Mucosa of descending colon (tissue), 3 donors: ENCODE data around the gene ATG4C. TPM values are rescaled to one million over a fixed set of nuclear protein-coding genes. Genes with fewer than 3 reads are reported as not detected.
"Not testable (repeated sequence)": the region's sequence is repeated elsewhere in the genome, so short reads cannot be mapped to it uniquely, and the experiment has no call there.

Experiments used
- ATAC-seq: fragments of 200-7000 bp; cut with Tn5 transposase; one replicate; pipeline ENCODE4 v1.9.1; 2020; ENCODE audit warnings: mild to moderate bottlenecking, moderate library complexity
- DNase-seq, 3 donors: peaks; one replicate each; pipeline ENCODE4 v3.0.0-alpha.2; 2020
- H3K36me3 ChIP-seq: fragments of 200-600 bp; one replicate; pipeline ENCODE4 v1.8.0; 2021; ENCODE audit warnings: low read depth, mild to moderate bottlenecking
- H3K4me1 ChIP-seq: fragments of 200-600 bp; one replicate; pipeline ENCODE4 v1.8.0; 2021; ENCODE audit warnings: low read depth, mild to moderate bottlenecking
- H3K4me3 ChIP-seq: fragments of 200-600 bp; one replicate; pipeline ENCODE4 v1.8.0; 2021; ENCODE audit warnings: mild to moderate bottlenecking
- H3K9me3 ChIP-seq: fragments of 200-600 bp; one replicate; pipeline ENCODE4 v1.8.0; 2021; ENCODE audit warnings: mild to moderate bottlenecking
- intact Hi-C, 2 donors: fragments of 100-400 bp; cut with DNase I in 1 of 2; cut with micrococcal nuclease in 1 of 2; formaldehyde crosslinking; loops; one replicate each; pipeline versions ENCODE4 v1.11.0 to v1.11.1; 2022; cut with DNase I, micrococcal nuclease
- total RNA-seq, 3 donors: library from RNA; stranded (reverse); fragmentation: NEBNext Ultra II Directional in 2 of 3; extraction: Animal tissue kit (Norgen Biotek cat#: 25700) in 2 of 3; gene quantifications; one replicate each; pipeline versions ENCODE4 v1.2.1 to v1.2.4, GENCODE V29; 2021 to 2023
- TF ChIP-seq, protein P1 (sequence below): fragments of 200-600 bp; IDR thresholded peaks from one replicate; pipeline ENCODE4 v1.8.0; 2022; ENCODE audit warnings: antibody characterized with exemption, mild to moderate bottlenecking
- donor health status: DM: no; HTN: no; CAD: no; lungs with moderate emphysema.
- donor health status: DM: no; HTN: no; CAD: no.
- donor health status: DM: no; HTN: yes; CAD: no.

ATG4C gene
- total RNA-seq, 3 donors from 2014 or later, result 3.8 to 11.3 (median 7.4) TPM

DNA sequence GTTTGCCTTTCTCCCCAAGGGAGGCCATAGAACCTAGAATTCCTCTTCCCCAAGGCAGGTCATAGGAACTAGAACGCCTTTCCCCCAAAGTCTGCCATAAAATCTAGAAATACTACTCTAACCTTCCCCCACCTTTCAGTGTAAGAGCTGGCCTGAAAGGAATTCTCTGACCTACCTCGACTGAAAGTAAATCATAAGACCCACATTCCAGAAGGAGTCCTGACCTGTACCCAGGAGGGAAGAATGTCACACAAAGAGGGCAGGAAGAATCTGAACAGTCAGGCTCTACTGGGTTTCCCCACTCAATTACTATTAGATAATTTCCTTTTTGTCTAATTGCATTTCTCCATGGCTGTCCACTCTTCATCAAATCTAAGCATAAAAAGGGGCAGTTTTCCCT lies 5.7 kb upstream of the ATG4C start:
- H3K4me1 ChIP-seq, result no peaks in the 10 kb centered on the region
- H3K4me3 ChIP-seq, result no peak overlapping the region
- intact Hi-C loops, result no loop called here
- DNase-seq, result no peak
- no peaks in the 10 kb centered on the region for H3K36me3 ChIP-seq
- TF ChIP-seq, protein P1, sequence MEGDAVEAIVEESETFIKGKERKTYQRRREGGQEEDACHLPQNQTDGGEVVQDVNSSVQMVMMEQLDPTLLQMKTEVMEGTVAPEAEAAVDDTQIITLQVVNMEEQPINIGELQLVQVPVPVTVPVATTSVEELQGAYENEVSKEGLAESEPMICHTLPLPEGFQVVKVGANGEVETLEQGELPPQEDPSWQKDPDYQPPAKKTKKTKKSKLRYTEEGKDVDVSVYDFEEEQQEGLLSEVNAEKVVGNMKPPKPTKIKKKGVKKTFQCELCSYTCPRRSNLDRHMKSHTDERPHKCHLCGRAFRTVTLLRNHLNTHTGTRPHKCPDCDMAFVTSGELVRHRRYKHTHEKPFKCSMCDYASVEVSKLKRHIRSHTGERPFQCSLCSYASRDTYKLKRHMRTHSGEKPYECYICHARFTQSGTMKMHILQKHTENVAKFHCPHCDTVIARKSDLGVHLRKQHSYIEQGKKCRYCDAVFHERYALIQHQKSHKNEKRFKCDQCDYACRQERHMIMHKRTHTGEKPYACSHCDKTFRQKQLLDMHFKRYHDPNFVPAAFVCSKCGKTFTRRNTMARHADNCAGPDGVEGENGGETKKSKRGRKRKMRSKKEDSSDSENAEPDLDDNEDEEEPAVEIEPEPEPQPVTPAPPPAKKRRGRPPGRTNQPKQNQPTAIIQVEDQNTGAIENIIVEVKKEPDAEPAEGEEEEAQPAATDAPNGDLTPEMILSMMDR, result no peak
- ATAC-seq, result no peak
- no peaks in the 10 kb centered on the region for H3K9me3 ChIP-seq

DNA sequence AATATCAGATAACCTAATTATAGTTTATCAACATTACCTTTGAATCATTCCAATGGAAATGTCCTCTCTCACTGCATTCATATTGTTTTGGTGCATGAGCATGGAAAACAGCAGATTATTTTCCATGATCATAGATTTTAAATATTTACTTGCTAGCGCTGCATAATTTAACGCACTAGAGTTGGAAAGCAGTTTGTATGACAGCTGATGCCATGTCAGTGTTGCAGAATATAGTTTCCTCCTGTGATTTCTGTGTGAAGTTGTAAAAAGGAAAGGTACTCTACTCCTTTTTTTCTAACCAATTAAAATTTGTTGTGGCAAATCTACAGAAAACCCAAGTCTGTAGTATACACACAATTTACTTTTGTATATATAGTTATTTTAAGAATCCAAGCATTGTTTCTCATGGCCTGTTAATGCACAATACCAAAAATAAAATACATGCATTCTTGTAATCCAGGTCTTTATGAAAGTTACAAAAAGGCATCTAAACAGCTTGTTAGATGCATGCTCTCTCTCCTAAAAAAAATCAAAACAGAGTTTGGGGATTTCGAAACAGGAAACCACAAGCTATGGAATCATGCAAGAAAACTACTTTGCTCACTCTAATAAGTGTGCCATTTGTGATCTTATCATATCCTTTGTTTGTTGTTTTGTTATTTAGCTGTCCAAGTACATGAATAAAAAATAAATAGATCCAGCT lies 1.9 kb upstream of the ATG4C start:
- intact Hi-C loops, result no loop called here
- Histone ChIP-seq H3K4me1 (no peaks in the 10 kb centered on the region), H3K36me3 (no peaks in the 10 kb centered on the region), H3K9me3 (no peaks in the 10 kb centered on the region), H3K4me3 (no peak overlapping the region)
- TF ChIP-seq, protein P1, result no peak
- DNase-seq, result no peak
- ATAC-seq, result no peak

DNA sequence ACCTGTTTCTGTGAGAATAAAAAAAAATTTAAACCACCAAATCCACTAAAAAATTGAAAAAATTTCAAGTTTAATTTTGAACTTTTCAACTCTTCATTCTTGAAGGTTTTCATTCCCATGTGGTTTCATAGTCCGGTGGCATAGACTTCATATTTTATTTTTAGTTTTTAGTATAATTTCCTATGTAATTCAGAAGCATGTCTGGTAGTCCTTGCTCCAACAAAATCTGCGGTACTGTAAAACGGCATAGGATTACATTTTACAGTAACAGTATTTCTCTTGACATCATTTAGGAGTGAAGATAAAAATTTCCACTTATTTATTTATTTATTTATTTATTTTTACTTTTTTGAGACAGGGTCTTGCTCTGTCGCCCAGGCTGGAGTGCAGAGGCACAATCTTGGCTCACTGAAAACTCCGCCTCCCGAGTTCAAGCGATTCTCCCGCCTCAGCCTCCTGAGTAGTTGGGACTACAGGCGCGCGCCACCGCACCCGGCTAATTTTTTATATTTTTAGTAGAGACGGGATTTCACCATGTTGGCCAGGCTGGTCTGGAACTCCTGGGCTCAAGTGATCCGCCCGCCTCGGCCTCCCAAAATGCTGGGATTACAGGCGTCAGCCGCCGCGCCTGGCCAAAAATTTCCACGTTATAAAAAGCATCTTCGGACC lies 1.3 kb upstream of the ATG4C start:
- H3K9me3 ChIP-seq, H3K4me3 ChIP-seq, H3K4me1 ChIP-seq, intact Hi-C loops, H3K36me3 ChIP-seq, ATAC-seq: not testable (repeated sequence)
- DNase-seq, result peak in 2 of 3 donors; percentile 39 to 53

DNA sequence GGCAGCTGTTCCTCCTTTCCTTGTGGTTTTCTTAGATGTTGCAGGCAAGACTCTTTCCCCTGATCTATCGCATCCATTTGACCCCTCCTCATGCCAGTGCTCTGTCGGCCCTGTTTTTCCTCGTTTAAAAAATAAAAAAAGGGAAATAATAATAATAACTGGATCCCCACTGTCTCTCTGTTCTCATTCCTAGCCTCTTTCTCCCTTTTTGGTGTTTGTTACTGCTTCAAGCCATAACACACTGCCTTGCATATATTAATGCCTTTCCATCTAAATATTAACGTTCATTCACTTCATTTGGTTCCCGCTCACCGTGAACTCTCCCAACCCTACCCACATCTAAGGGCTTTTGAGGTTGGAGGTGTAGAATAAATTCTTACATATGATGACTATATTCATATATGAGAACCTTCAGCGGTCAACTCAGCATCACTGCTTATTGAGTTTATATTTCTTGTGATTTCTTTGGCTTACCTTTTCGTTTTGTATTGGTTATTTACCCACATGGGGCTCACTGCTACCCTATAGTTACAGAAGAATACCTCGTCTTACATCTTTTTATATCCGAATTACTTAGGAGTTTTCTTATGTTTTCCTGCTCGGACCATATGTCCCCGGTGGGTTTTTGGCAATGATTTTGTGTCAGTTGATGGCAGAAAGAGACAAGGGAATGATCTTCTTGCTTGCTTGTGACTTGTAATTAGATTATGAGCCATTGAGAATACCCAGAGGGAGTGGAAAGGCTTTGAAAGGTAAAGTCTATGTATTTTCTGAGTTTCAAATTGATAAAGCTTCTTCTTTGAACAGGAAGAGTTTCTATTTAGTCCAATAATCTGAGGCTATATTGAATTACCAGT lies 805 bp downstream of the ATG4C start:
- ATAC-seq (peak; percentile 30), DNase-seq (no peak)
- Histone ChIP-seq H3K4me3 (peak overlapping the region; percentile 50), H3K36me3 (no peaks in the 10 kb centered on the region), H3K4me1 (no peaks in the 10 kb centered on the region), H3K9me3 (no peaks in the 10 kb centered on the region)
- TF ChIP-seq, protein P1, result no peak
- intact Hi-C loops, result no loop called here

DNA sequence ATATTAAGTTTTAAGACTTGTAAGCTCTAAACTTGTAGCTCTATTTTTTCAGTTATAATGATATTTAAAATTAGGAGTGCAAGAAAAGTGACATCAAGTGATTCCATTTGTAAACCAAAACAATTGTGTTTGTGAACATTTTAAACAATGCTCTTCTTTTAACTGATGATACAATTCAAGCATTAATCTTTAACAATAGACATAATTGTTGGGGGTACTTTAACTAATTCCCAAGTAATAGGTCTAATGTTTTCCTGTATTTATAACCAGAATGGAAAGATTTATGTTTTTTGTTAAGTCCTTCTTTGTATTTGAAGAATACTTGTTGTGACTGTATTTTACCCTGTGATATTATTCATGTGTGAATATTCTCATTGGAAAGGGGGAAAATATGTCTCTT lies 6.8 kb downstream of the ATG4C start:
- TF ChIP-seq, protein P1, result no peak
- Histone ChIP-seq H3K9me3 (no peaks in the 10 kb centered on the region), H3K4me1 (no peaks in the 10 kb centered on the region), H3K4me3 (no peak overlapping the region), H3K36me3 (no peaks in the 10 kb centered on the region)
- DNase-seq (no peak), ATAC-seq (no peak)
- intact Hi-C loops, result no loop called here

DNA sequence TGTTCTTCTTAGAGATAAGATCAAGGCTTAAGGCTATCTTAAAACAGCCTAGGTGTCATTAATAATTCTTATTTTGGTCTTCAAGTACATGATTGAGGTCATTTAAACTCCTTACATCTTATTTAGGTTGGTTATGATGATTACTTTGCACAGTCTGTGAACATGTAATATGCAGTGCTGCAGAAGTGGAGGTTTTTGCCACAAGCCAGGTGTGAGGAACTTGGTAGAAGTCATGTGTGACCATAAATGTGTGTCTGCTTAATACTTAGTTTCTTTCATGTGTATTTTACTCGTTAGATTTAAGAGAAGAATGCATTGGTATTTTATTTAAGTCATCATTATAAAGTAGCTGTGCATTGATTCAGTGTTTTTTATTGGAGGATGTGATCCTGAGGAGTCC lies 10.1 kb downstream of the ATG4C start:
- no peaks in the 10 kb centered on the region for H3K9me3 ChIP-seq
- H3K36me3 ChIP-seq, result no peaks in the 10 kb centered on the region
- ATAC-seq (no peak), DNase-seq (no peak)
- no peak overlapping the region for H3K4me3 ChIP-seq
- TF ChIP-seq, protein P1, result no peak
- intact Hi-C loops, result no loop called here
- no peaks in the 10 kb centered on the region for H3K4me1 ChIP-seq
